ENCODE measurements around the gene MEI1. TPM values are rescaled to one million over a fixed set of nuclear protein-coding genes. Genes with fewer than 3 reads are reported as not detected.

Gene MEI1
- total RNA-seq, 1 experiment from 2014 or later = 0.18 TPM

GRCh38 chr22:41758231-41758630, 58.9 kb downstream of the MEI1 start:
- intact Hi-C loops (cut with micrococcal nuclease; ENCODE audit: unreplicated experiment) (no loop called here), in situ Hi-C loops (cut with HindIII; ENCODE audit: low pct_unique_long_range_greater_than_20kb, low sequenced_read_pairs) (no loop called here)
- no peak for DNase-seq (ENCODE audit: low read depth, low spot score)
- ATAC-seq = no peak
- POLR2A ChIA-PET = no interaction called here
- Histone ChIP-seq H3K4me1 (ENCODE audit: control insufficient read depth, insufficient read depth, low read length) (no peaks in the 10 kb centered on the region), H3K36me3 (ENCODE audit: control insufficient read depth, insufficient read depth, low read length) (no peaks in the 10 kb centered on the region), H3K9me3 (ENCODE audit: control insufficient read depth, insufficient read depth, low read depth, low read length) (no peaks in the 10 kb centered on the region), H3K27ac (ENCODE audit: low read length) (no peak overlapping the region), H3K27me3 (ENCODE audit: control insufficient read depth, insufficient read depth, low read length) (no peaks in the 10 kb centered on the region), H3K4me3 (ENCODE audit: low read depth in 2 of 2, low read length in 2 of 2) (no peak overlapping the region)
- TF ChIP-seq, protein P1, sequence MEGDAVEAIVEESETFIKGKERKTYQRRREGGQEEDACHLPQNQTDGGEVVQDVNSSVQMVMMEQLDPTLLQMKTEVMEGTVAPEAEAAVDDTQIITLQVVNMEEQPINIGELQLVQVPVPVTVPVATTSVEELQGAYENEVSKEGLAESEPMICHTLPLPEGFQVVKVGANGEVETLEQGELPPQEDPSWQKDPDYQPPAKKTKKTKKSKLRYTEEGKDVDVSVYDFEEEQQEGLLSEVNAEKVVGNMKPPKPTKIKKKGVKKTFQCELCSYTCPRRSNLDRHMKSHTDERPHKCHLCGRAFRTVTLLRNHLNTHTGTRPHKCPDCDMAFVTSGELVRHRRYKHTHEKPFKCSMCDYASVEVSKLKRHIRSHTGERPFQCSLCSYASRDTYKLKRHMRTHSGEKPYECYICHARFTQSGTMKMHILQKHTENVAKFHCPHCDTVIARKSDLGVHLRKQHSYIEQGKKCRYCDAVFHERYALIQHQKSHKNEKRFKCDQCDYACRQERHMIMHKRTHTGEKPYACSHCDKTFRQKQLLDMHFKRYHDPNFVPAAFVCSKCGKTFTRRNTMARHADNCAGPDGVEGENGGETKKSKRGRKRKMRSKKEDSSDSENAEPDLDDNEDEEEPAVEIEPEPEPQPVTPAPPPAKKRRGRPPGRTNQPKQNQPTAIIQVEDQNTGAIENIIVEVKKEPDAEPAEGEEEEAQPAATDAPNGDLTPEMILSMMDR (IDR thresholded peaks at IDR 0.05) = no peak
- TF ChIP-seq REST (IDR thresholded peaks at IDR 0.05; ENCODE audit: insufficient read depth in 1 of 2, low read depth in 2 of 2, low read length in 1 of 2) (no peak), TCF7L2 (IDR thresholded peaks at IDR 0.05; ENCODE audit: low read depth, low read length) (no peak), POLR2AphosphoS5 (IDR thresholded peaks at IDR 0.05; ENCODE audit: low read depth, low read length) (no peak), SIN3A (IDR thresholded peaks at IDR 0.05; ENCODE audit: borderline replicate concordance, insufficient read depth, low read depth, low read length) (no peak)
- CTCF ChIA-PET = no interaction called here
- no TSS peak for BruUV-seq (replicated peaks)

- CTCF ChIA-PET = interaction anchor here (1.0 kb wide), 1 partner anchor 16 kb away, joined by 3 read pairs; no protein-coding TSS in a partner anchor
- Histone ChIP-seq H3K9me3 (ENCODE audit: control insufficient read depth, insufficient read depth, low read depth, low read length) (no peaks in the 10 kb centered on the region), H3K27ac (ENCODE audit: low read length) (no peak overlapping the region), H3K27me3 (ENCODE audit: control insufficient read depth, insufficient read depth, low read length) (no peaks in the 10 kb centered on the region), H3K4me3 (ENCODE audit: low read depth in 2 of 2, low read length in 2 of 2) (no peak overlapping the region), H3K4me1 (ENCODE audit: control insufficient read depth, insufficient read depth, low read length) (no peaks in the 10 kb centered on the region), H3K36me3 (ENCODE audit: control insufficient read depth, insufficient read depth, low read length) (no peaks in the 10 kb centered on the region)
- intact Hi-C loops (cut with micrococcal nuclease; ENCODE audit: unreplicated experiment) (no loop called here), in situ Hi-C loops (cut with HindIII; ENCODE audit: low pct_unique_long_range_greater_than_20kb, low sequenced_read_pairs) (no loop called here)
- DNase-seq (ENCODE audit: low read depth, low spot score) (no peak), ATAC-seq (0 out of 2 replicates have a peak, but pooled peaks have one; percentile 38)
- no TSS peak for BruUV-seq (replicated peaks)
- TF ChIP-seq REST (IDR thresholded peaks at IDR 0.05; ENCODE audit: insufficient read depth in 1 of 2, low read depth in 2 of 2, low read length in 1 of 2) = no peak
- TF ChIP-seq, protein P1 (IDR thresholded peaks at IDR 0.05) = peak; percentile 64
- POLR2A ChIA-PET = no interaction called here
These were observed 63.9 kb downstream of the MEI1 start for GRCh38 chr22:41762980-41763779.

Measured in Panc1 (cell line).